Measurements from ENCODE around the gene ABCG1. TPM values are rescaled to one million over a fixed set of nuclear protein-coding genes. Genes with fewer than 3 reads are reported as not detected.

ABCG1 gene
- total and polyA plus RNA-seq, 4 donors: 1.6 to 9.7 (median 5.3) TPM

DNA sequence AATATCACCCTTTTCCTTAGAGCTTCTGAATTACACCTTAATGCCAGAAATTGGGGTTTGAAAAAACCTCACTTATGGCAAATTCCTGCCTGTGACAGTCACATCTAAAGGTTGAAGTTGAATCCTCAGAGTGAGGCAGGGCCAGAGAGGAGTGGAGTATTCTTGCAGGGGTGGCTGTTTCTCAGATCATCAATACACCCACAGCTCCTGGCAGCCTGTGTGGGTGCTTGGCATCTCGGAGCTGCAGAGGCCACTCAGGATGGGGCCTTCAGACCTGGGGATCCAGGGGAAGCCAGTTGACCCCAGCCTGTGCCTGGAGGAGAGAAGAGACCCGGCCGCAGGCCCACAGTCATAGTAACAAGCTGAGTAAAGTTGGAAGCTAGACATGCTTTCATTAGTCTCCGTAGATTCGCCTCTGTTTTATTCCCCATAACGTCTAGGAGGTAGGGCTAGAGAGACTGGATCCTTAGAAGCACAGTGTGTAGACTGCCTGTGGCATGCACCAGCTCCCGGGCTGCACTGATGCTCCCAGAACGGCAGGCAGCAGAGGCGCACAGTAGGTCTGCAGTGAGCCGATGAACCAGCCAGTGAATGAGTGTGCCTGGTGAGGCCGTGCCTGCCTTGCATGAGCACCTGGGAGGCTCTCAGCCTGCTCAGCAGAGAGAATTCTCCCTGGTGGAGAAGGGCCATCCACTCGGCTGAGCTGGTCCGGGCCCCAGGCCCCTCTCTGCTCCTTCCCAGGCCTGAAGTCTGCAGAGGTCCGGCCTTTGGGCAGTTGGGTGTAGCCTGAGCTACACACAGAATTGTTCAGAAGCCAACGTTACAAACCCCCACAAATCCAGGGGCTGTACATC lies 53.4 kb downstream of the ABCG1 start (continued):
- TF ChIP-seq EGR1 (IDR thresholded peaks at IDR 0.05; ENCODE audit: low read depth in 2 of 2): no peak

DNA sequence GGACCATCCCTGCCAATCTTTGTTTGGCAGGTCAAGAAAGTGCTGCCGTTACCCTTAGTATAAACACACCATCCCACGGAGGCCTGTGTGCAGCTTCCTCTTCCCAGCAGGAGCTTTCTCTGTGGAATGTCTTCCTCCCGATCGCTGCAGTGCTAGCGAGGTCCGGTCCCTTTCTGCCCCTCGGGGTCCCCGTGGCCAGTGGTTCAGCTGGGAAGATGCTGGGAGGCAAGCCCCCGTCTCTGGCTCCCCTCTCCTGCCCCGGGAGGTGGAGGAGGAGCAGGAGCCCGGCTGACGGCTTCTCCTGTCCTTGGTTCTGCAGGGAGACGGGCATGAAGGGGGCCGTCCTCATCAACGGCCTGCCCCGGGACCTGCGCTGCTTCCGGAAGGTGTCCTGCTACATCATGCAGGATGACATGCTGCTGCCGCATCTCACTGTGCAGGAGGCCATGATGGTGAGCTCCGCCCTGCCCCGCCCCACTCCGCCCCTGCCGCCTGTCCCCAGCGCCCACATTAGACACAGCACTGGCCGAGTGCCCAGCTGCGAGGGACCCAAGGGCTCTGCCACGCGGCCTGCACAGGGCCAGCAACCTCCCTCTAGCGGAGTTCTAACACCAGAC lies 54.2 kb downstream of the ABCG1 start:
- no peak for DNase-seq (ENCODE audit: low spot score)
- no peak overlapping the region for H3K27ac ChIP-seq (ENCODE audit: low read depth in 1 of 2, low read length in 2 of 2)
- TF ChIP-seq FOXA1 (IDR thresholded peaks at IDR 0.05) (no peak), GABPA (IDR thresholded peaks at IDR 0.05 in 1 of 2, conservative IDR thresholded peaks at IDR 0.05 in 1 of 2) (no peak), SP1 (IDR thresholded peaks at IDR 0.05) (no peak), JUND (IDR thresholded peaks at IDR 0.05) (no peak), TAF1 (conservative IDR thresholded peaks at IDR 0.05) (no peak), HNF4G (IDR thresholded peaks at IDR 0.05) (no peak), YY1 (IDR thresholded peaks at IDR 0.05) (no peak), EGR1 (IDR thresholded peaks at IDR 0.05; ENCODE audit: low read depth in 2 of 2) (no peak), RAD21 (IDR thresholded peaks at IDR 0.05) (no peak), RXRA (IDR thresholded peaks at IDR 0.05) (no peak), FOXA2 (IDR thresholded peaks at IDR 0.05) (no peak)
- TF ChIP-seq, protein P1, sequence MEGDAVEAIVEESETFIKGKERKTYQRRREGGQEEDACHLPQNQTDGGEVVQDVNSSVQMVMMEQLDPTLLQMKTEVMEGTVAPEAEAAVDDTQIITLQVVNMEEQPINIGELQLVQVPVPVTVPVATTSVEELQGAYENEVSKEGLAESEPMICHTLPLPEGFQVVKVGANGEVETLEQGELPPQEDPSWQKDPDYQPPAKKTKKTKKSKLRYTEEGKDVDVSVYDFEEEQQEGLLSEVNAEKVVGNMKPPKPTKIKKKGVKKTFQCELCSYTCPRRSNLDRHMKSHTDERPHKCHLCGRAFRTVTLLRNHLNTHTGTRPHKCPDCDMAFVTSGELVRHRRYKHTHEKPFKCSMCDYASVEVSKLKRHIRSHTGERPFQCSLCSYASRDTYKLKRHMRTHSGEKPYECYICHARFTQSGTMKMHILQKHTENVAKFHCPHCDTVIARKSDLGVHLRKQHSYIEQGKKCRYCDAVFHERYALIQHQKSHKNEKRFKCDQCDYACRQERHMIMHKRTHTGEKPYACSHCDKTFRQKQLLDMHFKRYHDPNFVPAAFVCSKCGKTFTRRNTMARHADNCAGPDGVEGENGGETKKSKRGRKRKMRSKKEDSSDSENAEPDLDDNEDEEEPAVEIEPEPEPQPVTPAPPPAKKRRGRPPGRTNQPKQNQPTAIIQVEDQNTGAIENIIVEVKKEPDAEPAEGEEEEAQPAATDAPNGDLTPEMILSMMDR (IDR thresholded peaks at IDR 0.05; ENCODE audit: low read depth, low read length, missing input control): no peak
- TF ChIP-seq, protein P2, sequence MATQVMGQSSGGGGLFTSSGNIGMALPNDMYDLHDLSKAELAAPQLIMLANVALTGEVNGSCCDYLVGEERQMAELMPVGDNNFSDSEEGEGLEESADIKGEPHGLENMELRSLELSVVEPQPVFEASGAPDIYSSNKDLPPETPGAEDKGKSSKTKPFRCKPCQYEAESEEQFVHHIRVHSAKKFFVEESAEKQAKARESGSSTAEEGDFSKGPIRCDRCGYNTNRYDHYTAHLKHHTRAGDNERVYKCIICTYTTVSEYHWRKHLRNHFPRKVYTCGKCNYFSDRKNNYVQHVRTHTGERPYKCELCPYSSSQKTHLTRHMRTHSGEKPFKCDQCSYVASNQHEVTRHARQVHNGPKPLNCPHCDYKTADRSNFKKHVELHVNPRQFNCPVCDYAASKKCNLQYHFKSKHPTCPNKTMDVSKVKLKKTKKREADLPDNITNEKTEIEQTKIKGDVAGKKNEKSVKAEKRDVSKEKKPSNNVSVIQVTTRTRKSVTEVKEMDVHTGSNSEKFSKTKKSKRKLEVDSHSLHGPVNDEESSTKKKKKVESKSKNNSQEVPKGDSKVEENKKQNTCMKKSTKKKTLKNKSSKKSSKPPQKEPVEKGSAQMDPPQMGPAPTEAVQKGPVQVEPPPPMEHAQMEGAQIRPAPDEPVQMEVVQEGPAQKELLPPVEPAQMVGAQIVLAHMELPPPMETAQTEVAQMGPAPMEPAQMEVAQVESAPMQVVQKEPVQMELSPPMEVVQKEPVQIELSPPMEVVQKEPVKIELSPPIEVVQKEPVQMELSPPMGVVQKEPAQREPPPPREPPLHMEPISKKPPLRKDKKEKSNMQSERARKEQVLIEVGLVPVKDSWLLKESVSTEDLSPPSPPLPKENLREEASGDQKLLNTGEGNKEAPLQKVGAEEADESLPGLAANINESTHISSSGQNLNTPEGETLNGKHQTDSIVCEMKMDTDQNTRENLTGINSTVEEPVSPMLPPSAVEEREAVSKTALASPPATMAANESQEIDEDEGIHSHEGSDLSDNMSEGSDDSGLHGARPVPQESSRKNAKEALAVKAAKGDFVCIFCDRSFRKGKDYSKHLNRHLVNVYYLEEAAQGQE (IDR thresholded peaks at IDR 0.05): no peak
- TF ChIP-seq, protein P3, sequence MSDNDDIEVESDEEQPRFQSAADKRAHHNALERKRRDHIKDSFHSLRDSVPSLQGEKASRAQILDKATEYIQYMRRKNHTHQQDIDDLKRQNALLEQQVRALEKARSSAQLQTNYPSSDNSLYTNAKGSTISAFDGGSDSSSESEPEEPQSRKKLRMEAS (IDR thresholded peaks at IDR 0.05): no peak
- no peaks in the 10 kb centered on the region for H3K9me3 ChIP-seq (ENCODE audit: control insufficient read depth in 4 of 4, low read length in 3 of 4)
- H3K4me1 ChIP-seq (ENCODE audit: control insufficient read depth in 4 of 4, insufficient read depth in 4 of 4, low read length in 3 of 4): no peaks in the 10 kb centered on the region
- peaks cover 0 to 3% (median 0%) of the 10 kb centered on the region in 4 donors for H3K36me3 ChIP-seq (ENCODE audit: control insufficient read depth in 4 of 4, insufficient read depth in 3 of 4, low read depth in 1 of 4, low read length in 3 of 4)
- 91% methylated on average over 29 of the region's 29 CpGs for WGBS
- no peaks in the 10 kb centered on the region for H3K27me3 ChIP-seq (ENCODE audit: control insufficient read depth in 4 of 4, insufficient read depth in 4 of 4, low read length in 3 of 4)
- no peak overlapping the region for H3K4me3 ChIP-seq (ENCODE audit: low read depth in 1 of 3, low read length in 3 of 3)
- H3K9ac ChIP-seq (ENCODE audit: low read depth in 1 of 2, low read length in 2 of 2): no peak overlapping the region

DNA sequence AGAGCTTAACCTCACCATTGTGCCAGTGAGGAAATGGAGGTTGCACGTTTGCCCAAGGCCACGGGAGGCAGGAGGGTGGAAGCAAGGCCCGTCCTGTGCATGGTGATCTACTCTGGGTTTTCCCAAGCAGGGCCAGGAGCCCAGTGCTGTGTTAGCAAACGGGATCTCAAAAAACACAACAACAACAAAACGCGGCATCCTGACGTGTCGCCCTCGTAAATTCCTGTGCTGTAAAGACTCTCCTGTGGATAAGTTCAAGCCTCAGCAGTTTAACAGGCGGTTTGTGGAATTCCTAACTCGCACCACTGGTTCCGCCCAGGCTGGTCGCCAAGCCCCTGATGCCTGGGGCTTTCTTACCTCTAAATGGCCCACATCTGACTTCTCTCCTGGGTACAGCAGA lies 57.1 kb downstream of the ABCG1 start:
- no peak for DNase-seq (ENCODE audit: low spot score)
- H3K36me3 ChIP-seq (ENCODE audit: control insufficient read depth in 4 of 4, insufficient read depth in 3 of 4, low read depth in 1 of 4, low read length in 3 of 4): peaks cover 0 to 2% (median 0%) of the 10 kb centered on the region in 4 donors
- WGBS: 87% methylated on average over 13 of the region's 13 CpGs
- TF ChIP-seq HNF4A (conservative IDR thresholded peaks at IDR 0.05) (no peak), FOXA2 (IDR thresholded peaks at IDR 0.05) (no peak), TAF1 (conservative IDR thresholded peaks at IDR 0.05) (no peak), RAD21 (IDR thresholded peaks at IDR 0.05) (no peak), SP1 (IDR thresholded peaks at IDR 0.05) (no peak), HNF4G (IDR thresholded peaks at IDR 0.05) (no peak), JUND (IDR thresholded peaks at IDR 0.05) (no peak), YY1 (IDR thresholded peaks at IDR 0.05) (no peak), RXRA (IDR thresholded peaks at IDR 0.05) (no peak), EGR1 (IDR thresholded peaks at IDR 0.05; ENCODE audit: low read depth in 2 of 2) (no peak), NR2F2 (IDR thresholded peaks at IDR 0.05) (no peak)
- TF ChIP-seq, protein P2 (IDR thresholded peaks at IDR 0.05): no peak
- TF ChIP-seq, protein P3 (IDR thresholded peaks at IDR 0.05): no peak
- TF ChIP-seq, protein P4, sequence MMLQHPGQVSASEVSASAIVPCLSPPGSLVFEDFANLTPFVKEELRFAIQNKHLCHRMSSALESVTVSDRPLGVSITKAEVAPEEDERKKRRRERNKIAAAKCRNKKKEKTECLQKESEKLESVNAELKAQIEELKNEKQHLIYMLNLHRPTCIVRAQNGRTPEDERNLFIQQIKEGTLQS (IDR thresholded peaks at IDR 0.05): no peak

More for the DNA sequence above, 57.1 kb downstream of the ABCG1 start:
- Histone ChIP-seq H3K27me3 (ENCODE audit: control insufficient read depth in 4 of 4, insufficient read depth in 4 of 4, low read length in 3 of 4) (no peaks in the 10 kb centered on the region), H3K27ac (ENCODE audit: low read depth in 1 of 2, low read length in 2 of 2) (no peak overlapping the region), H3K4me3 (ENCODE audit: low read depth in 1 of 3, low read length in 3 of 3) (no peak overlapping the region), H3K4me1 (ENCODE audit: control insufficient read depth in 4 of 4, insufficient read depth in 4 of 4, low read length in 3 of 4) (peaks cover 0 to 6% (median 3%) of the 10 kb centered on the region in 4 donors), H3K9me3 (ENCODE audit: control insufficient read depth in 4 of 4, low read length in 3 of 4) (no peaks in the 10 kb centered on the region), H3K9ac (ENCODE audit: low read depth in 1 of 2, low read length in 2 of 2) (no peak overlapping the region)

All from liver (tissue), 9 donors.